Duodenal mucosa (tissue), 2 donors: ENCODE data around the gene GPC5.
"Not testable (repeated sequence)": the region's sequence is repeated elsewhere in the genome, so short reads cannot be mapped to it uniquely, and the experiment has no call there.

Experiments used
- H3K27ac ChIP-seq: one replicate; pipeline ENCODE4 v1.7.0; 2013; ENCODE audit warnings: low read depth, low read length
- H3K27me3 ChIP-seq, 2 donors: one replicate each; pipeline ENCODE4 v1.7.0; 2013; ENCODE audit warnings: low read length in 2 of 2, control low read depth in 1 of 2; ENCODE audit not compliant: insufficient read depth in 2 of 2, control insufficient read depth in 1 of 2
- H3K36me3 ChIP-seq, 2 donors: one replicate each; pipeline ENCODE4 v1.7.0; 2013; ENCODE audit warnings: low read length in 2 of 2, control low read depth in 1 of 2; ENCODE audit not compliant: insufficient read depth in 2 of 2, control insufficient read depth in 1 of 2
- H3K4me1 ChIP-seq, 2 donors: one replicate each; pipeline ENCODE4 v1.7.0; 2013; ENCODE audit warnings: low read length in 2 of 2, control low read depth in 1 of 2; ENCODE audit not compliant: insufficient read depth in 2 of 2, control insufficient read depth in 1 of 2
- H3K4me3 ChIP-seq, 2 donors: one replicate each; pipeline ENCODE4 v1.7.0; 2013; ENCODE audit warnings: low read length in 2 of 2, low read depth in 1 of 2
- H3K9ac ChIP-seq, 2 donors: one replicate each; pipeline ENCODE4 v1.7.0; 2013; ENCODE audit warnings: low read length in 2 of 2, low read depth in 1 of 2
- H3K9me3 ChIP-seq, 2 donors: one replicate each; pipeline ENCODE4 v1.7.0; 2013; ENCODE audit warnings: low read length in 2 of 2, control low read depth in 1 of 2; ENCODE audit not compliant: control insufficient read depth in 1 of 2

The GPC5 gene

DNA sequence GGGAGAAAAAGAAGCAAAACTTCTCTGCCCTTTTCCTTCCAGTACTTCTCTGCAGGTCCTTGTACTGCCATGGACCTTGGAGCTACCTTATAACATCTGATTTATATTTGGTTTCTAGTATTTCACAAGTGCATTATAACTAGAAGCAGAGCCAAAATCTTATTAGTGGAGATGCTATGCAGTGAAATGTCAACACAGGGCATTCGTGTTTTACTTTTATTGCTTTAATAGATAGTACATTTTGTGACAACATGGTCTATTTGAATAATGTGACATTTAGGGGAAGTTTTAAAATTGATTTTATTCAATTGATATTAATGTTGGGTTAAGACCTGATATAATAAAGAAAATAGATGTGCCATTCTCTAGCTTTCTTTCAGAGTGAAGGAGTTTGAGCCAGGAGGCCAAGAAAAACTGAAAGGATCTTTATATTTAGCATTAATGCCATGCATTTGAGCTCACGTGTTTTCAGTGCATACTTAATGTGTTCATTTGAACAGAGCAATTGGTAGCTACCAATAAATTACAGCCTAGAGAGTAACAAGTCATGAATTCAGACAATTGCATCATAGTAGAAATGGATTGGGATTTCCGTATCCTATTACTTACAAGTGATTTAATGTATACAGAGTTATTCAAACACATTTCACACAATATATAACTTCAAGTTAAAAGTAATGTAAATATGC is 863.8 kb downstream of the GPC5 start:
- no peaks in the 10 kb centered on the region for H3K9me3 ChIP-seq
- H3K4me3 ChIP-seq: no peak overlapping the region
- no peaks in the 10 kb centered on the region for H3K36me3 ChIP-seq
- H3K27ac ChIP-seq: no peak overlapping the region
- H3K9ac ChIP-seq: no peak overlapping the region
- H3K4me1 ChIP-seq: no peaks in the 10 kb centered on the region
- H3K27me3 ChIP-seq: no peaks in the 10 kb centered on the region

DNA sequence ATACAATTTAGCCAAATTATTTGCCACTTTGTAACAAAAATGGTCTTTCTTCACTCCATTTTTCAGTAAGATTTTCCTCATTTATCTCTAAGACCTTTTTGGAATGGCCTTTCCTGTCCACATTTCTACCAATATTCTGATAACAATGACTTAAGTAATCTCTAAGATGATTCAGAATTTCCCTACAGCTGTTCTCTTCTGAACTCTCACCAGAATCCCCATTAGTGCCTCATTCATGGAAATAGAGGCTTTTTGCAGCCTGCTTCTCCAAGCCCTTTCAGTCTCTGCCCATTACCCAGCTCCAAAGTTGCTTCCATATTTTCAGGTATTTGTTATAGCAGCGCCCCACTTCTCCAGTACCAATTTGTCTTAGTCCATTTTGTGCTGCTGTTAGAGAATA is 867.0 kb downstream of the GPC5 start:
- Histone ChIP-seq H3K27me3 (no peaks in the 10 kb centered on the region), H3K4me3 (no peak overlapping the region), H3K27ac (no peak overlapping the region), H3K9ac (no peak overlapping the region), H3K36me3 (no peaks in the 10 kb centered on the region), H3K4me1 (no peaks in the 10 kb centered on the region), H3K9me3 (no peaks in the 10 kb centered on the region)

DNA sequence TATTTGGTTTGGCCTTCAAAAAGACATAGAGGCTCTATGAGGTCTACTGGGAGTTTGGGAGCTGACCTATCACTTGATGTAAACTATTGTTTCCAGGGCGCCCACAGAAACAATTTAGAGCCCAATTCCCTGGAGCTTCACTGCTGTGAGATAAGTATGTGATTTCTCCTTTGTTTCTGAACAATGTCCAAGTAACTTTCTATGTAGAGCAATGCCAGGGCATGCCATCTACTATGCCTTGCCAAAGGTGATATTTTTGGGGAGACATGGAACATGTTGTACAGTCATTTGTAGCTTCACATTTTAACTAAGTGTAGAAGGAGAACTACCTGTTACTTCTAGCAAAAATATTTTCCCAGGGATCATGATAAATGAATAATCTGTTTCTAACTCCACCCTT is 872.6 kb downstream of the GPC5 start:
- Histone ChIP-seq H3K36me3 (no peaks in the 10 kb centered on the region), H3K4me1 (no peaks in the 10 kb centered on the region), H3K9me3 (no peaks in the 10 kb centered on the region), H3K27ac (no peak overlapping the region), H3K9ac (no peak overlapping the region), H3K27me3 (no peaks in the 10 kb centered on the region), H3K4me3 (no peak overlapping the region)

DNA sequence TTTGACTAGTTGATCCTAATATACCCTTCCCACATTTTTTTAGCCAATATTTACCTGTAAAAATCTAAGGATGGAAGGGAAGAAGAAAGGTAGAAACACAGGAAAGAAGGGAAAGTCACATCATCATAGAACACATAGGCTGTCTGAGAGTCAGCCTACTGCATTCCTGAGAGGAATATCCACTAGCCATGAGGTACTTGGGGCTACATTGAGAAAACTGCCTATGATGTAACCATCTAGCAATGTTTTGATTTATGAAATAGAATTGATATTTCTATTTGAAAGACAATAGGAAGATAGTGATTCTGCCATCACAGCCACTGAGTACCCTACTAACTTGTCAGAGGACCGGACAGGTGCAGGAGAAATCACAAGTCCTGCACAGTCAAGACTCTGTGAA is 873.8 kb downstream of the GPC5 start:
- Histone ChIP-seq H3K4me3 (no peak overlapping the region), H3K36me3 (no peaks in the 10 kb centered on the region), H3K9me3 (no peaks in the 10 kb centered on the region), H3K9ac (no peak overlapping the region), H3K4me1 (no peaks in the 10 kb centered on the region), H3K27ac (no peak overlapping the region), H3K27me3 (no peaks in the 10 kb centered on the region)

DNA sequence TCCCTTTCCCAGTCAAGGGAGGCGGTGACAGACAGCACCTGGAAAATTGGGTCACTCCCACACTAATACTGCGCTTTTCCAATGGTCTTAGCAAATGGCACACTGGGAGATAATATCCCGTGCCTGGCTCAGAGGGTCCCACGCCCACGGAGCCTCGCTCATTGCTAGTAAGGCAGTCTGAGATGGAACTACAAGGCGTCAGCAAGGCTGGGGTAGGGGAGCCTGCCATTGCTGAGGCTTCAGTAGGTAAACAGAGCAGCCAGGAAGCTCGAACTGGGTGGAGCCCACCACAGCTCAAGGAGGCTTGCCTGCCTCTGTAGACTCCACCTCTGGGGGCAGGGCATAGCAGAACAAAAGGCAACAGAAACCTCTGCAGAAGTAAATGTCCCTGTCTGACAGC is 882.6 kb downstream of the GPC5 start:
- H3K27ac ChIP-seq, H3K4me1 ChIP-seq: not testable (repeated sequence)

DNA sequence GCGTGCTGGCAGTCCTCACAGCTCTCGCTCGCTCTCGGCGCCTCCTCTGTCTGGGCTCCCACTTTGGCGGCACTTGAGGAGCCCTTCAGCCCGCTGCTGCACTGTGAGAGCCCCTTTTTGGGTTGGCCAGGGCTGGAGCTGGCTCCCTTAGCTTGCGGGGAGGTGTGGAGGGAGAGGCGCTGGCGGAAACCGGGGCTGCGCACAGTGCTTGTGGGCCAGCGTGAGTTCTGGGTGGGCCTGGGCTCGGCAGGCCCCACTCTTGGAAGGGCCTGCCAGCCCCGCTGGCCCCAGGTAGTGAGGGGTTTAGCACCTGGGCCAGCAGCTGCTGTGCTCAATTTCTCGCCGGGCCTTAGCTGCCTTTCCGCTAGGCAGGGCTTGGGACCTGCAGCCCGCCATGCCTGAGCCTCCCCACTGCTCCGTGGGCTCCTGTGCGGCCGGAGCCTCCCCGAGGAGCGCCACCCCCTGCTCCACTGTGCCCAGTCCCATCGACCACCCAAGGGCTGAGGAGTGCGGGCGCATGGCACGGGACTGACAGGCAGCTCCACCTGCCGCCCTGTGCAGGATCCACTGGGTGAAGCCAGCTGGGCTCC is 892.4 kb downstream of the GPC5 start:
- not testable (repeated sequence) for H3K9me3 ChIP-seq, H3K27me3 ChIP-seq, H3K36me3 ChIP-seq, H3K27ac ChIP-seq, H3K4me1 ChIP-seq, H3K9ac ChIP-seq, H3K4me3 ChIP-seq

More for the DNA sequence above, 882.6 kb downstream of the GPC5 start:
- not testable (repeated sequence) for H3K4me3 ChIP-seq, H3K9me3 ChIP-seq, H3K27me3 ChIP-seq, H3K36me3 ChIP-seq, H3K9ac ChIP-seq

DNA sequence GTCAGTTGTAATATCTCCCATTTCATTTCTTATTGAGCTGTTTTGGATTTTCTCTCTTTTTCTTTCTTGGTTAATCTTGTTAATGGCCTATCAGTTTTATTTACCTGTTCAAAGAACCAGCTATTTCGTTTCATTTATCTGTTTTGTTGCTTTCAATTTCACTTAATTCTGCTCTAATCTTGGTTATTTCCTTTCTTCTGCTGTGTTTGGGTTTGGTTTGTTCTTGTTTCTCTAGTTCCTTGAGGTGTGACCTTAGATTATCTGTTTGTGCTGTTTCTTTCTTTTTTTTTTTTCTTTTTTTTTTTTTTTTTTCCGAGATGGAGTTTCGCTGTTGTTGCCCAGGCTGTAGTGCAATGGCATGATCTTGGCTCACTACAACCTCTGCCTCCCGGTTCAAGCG is 896.1 kb downstream of the GPC5 start:
- H3K9ac ChIP-seq, H3K4me1 ChIP-seq, H3K36me3 ChIP-seq, H3K27me3 ChIP-seq, H3K9me3 ChIP-seq, H3K27ac ChIP-seq, H3K4me3 ChIP-seq: not testable (repeated sequence)

DNA sequence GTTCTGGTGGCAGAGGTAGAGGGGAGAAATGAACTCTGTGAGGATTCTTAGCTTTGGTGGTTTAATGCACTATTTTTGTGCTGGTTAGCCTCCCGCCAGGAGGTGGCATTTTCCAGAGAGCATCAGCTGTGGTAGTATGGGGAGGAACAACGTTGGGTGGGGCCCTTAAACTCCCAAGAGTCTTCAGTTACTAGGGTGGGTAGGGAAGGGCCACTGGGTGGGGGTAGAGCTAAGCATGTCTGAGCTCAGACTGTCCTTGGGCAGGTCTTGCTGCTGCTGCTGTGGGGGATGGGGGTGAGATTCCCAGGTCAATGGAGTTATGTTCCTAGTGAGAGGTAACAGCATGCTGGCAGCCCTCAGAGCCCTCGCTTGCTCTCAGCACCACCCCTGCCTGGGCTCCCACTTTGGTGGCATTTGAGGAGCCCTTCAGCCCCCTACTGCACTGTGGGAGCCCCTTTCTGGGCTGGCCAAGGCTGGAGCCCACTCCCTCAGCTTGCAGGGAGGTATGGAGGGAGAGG is 897.8 kb downstream of the GPC5 start:
- not testable (repeated sequence) for H3K9me3 ChIP-seq, H3K27ac ChIP-seq, H3K4me1 ChIP-seq, H3K27me3 ChIP-seq, H3K9ac ChIP-seq, H3K36me3 ChIP-seq, H3K4me3 ChIP-seq

DNA sequence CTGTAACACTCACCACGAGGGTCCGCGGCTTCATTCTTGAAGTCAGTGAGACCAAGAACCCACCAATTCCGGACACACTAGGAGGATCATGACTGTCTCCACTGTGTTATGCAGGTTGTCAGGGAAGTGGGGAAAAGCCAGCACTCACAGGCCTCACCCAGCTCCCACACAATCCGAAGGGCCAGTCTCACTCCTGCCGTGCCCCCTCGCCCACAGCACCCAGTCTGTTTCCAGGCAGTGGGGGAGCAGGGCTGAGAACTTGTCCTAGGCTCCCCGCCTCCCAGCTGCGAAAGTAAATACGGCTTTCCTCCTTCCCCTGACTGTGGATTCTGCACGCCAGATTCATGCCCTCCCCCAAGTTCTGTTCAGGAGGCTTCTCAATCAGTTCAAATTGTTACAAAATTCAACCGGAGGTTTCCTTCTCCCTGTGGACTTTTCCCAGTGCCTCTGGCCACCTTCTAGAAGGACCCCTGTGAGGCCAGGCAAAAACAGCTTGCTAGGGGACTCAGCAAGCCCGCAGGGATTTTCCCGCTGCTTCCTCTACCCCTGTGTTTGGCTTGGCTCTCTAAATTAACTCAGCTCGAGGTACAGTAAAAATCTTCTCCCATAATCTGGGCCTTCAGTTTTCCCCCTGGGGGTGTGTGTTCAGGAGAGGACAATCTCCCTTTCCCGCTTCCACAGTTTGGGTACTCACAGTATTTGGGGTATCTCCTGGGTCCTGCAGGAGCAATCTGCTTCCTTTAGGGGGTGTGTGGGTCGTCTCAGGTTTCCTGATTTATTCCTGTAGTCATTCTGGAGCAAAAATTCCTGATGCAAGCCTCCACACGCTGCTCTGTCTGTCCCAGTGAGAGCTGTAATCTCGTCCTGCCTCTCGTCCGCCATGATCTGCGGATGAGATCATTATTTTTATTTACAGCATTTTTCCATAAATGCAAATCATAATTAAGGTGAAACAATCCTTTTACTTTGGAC is 899.8 kb downstream of the GPC5 start:
- H3K4me1 ChIP-seq: no peaks in the 10 kb centered on the region

DNA sequence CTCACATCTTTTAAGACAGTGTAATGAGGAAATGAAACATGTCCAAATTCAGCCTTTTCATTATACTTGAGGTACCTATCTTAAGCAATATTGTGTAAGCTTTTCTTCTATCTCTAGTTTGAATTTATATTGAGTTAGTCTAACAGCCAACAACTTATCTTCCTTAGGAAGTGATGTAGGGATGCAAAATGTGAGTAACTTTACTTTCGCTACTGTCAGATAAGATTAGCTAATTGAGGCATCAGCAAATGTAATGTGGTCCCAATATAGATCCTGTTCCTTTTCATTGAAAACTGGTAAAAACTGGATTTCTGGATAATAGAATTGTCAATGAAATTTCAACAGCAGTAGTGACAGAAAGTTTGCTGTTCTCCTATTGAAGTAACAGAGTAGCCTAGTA is 902.2 kb downstream of the GPC5 start:
- Histone ChIP-seq H3K4me1 (no peaks in the 10 kb centered on the region), H3K27ac (no peak overlapping the region), H3K27me3 (no peaks in the 10 kb centered on the region), H3K36me3 (no peaks in the 10 kb centered on the region), H3K4me3 (no peak overlapping the region), H3K9me3 (peaks cover 0 to 3% of the 10 kb centered on the region in 2 donors), H3K9ac (no peak overlapping the region)

More for the DNA sequence above, 899.8 kb downstream of the GPC5 start:
- Histone ChIP-seq H3K9me3 (peaks cover 0 to 3% of the 10 kb centered on the region in 2 donors), H3K27me3 (no peaks in the 10 kb centered on the region), H3K4me3 (no peak overlapping the region), H3K9ac (no peak overlapping the region), H3K36me3 (no peaks in the 10 kb centered on the region), H3K27ac (no peak overlapping the region)
